ENCODE results near the gene REC8. TPM values are rescaled to one million over a fixed set of nuclear protein-coding genes. Genes with fewer than 3 reads are reported as not detected.

REC8 gene
- total and polyA plus RNA-seq, 10 of the 15 experiments (the other 5 are each of a cell fraction or from before 2014, with no cell fraction given): 4.2 to 76.9 (median 29.1) TPM

DNA sequence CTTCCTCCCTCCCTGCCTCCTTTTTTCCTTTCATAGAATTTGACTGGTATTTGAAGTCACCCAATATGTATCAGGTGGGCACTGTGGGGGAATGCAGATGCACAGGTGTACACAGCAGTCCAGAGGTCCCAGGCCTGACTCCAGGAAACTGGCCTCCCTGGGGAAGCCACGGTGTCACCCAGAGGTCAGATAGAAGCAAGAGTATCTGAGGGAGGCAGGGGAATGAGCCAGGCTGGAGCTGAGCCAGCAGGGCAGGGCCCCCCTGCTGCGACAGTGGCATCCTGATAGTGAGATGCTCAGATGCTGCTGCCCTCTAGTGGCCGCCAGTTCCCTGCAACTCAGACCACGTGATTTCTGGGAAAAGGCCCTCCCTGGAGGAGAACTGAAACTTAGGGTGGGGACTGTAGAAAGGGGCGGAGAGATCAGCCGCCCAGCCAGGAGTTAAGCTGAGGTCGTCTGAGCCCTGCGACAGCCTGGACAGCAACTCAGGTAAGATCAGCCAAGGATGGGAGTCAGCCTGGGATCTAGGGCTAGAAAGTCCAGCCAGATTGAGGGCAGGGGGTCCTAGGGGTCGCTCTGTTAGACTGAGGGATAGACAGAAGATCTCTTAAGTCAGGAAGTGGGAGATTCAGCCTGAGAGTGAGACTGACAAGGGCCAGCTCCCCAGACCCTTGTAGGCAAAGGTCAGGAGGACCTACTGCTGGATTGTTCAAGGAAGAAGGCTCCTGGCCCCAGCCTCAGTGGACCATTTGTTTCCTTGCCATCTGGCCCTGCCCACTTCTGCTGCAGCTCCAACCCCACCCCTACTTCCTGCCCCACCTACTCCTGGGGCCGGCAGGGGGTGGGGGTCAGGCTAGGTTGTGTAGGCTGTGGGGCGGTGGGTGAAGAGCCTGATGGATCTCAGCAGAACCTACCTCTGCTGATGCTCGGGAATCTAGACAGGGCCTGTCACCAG is 10.8 kb upstream of the REC8 start, which contains the start of gene IRF9 (continued):
- TF ChIP-seq HDAC2 (IDR thresholded peaks at IDR 0.05) (no peak), FOXM1 (IDR thresholded peaks at IDR 0.05; ENCODE audit: low read depth, low read length) (peak; percentile 72; the same call in 1 of the 2 replicates), SREBF2 (IDR thresholded peaks at IDR 0.05; ENCODE audit: low read length) (no peak), ZBED1 (IDR thresholded peaks at IDR 0.05; ENCODE audit: borderline replicate concordance) (peak; percentile 88), FOS (IDR thresholded peaks at IDR 0.05; ENCODE audit: borderline replicate concordance, extremely low read depth, insufficient read length) (no peak), MYB (IDR thresholded peaks at IDR 0.05; ENCODE audit: borderline replicate concordance, low read depth, low read length) (no peak), YY1 (IDR thresholded peaks at IDR 0.05; ENCODE audit: low read depth, low read length) (peak; percentile 38), RELA (IDR thresholded peaks at IDR 0.05; ENCODE audit: borderline replicate concordance, partially characterized antibody) (peak; percentile 92), RAD21 (IDR thresholded peaks at IDR 0.05; ENCODE audit: insufficient read depth, low read depth, low read length) (peak; percentile 65), STAT3 (IDR thresholded peaks at IDR 0.05; ENCODE audit: low read depth, low read length) (peak; percentile 100), RCOR1 (conservative IDR thresholded peaks at IDR 0.05; ENCODE audit: low read depth, low read length) (no peak), POLR2A (IDR thresholded peaks at IDR 0.05; ENCODE audit: low read depth, low read length) (peak; percentile 98), TCF3 (IDR thresholded peaks at IDR 0.05; ENCODE audit: borderline replicate concordance, insufficient read depth, low read depth, low read length) (peak; percentile 38; the same call in 1 of the 2 replicates), TCF12 (IDR thresholded peaks at IDR 0.05; ENCODE audit: low read depth, low read length) (peak; percentile 63; the same call in 1 of the 2 replicates), SMAD5 (IDR thresholded peaks at IDR 0.05; ENCODE audit: low read depth) (peak; percentile 94; the same call in 1 of the 2 replicates), ATF2 (IDR thresholded peaks at IDR 0.05; ENCODE audit: low read length) (peak; percentile 65; the same call in 1 of the 2 replicates), SIN3A (IDR thresholded peaks at IDR 0.05; ENCODE audit: low read depth, low read length) (peak; percentile 63), CBFB (IDR thresholded peaks at IDR 0.05; ENCODE audit: low read depth) (peak; percentile 76; the same call in 1 of the 2 replicates), YBX1 (IDR thresholded peaks at IDR 0.05) (no peak)
- TF ChIP-seq, protein P1, sequence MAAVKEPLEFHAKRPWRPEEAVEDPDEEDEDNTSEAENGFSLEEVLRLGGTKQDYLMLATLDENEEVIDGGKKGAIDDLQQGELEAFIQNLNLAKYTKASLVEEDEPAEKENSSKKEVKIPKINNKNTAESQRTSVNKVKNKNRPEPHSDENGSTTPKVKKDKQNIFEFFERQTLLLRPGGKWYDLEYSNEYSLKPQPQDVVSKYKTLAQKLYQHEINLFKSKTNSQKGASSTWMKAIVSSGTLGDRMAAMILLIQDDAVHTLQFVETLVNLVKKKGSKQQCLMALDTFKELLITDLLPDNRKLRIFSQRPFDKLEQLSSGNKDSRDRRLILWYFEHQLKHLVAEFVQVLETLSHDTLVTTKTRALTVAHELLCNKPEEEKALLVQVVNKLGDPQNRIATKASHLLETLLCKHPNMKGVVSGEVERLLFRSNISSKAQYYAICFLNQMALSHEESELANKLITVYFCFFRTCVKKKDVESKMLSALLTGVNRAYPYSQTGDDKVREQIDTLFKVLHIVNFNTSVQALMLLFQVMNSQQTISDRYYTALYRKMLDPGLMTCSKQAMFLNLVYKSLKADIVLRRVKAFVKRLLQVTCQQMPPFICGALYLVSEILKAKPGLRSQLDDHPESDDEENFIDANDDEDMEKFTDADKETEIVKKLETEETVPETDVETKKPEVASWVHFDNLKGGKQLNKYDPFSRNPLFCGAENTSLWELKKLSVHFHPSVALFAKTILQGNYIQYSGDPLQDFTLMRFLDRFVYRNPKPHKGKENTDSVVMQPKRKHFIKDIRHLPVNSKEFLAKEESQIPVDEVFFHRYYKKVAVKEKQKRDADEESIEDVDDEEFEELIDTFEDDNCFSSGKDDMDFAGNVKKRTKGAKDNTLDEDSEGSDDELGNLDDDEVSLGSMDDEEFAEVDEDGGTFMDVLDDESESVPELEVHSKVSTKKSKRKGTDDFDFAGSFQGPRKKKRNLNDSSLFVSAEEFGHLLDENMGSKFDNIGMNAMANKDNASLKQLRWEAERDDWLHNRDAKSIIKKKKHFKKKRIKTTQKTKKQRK (IDR thresholded peaks at IDR 0.05; ENCODE audit: low read depth, low read length): 0 out of 2 replicates have a peak, but pooled peaks have one; percentile 16
- TF ChIP-seq, protein P2, sequence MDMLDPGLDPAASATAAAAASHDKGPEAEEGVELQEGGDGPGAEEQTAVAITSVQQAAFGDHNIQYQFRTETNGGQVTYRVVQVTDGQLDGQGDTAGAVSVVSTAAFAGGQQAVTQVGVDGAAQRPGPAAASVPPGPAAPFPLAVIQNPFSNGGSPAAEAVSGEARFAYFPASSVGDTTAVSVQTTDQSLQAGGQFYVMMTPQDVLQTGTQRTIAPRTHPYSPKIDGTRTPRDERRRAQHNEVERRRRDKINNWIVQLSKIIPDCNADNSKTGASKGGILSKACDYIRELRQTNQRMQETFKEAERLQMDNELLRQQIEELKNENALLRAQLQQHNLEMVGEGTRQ (IDR thresholded peaks at IDR 0.05; ENCODE audit: borderline replicate concordance, low read depth, low read length): peak; percentile 93
- TF ChIP-seq, protein P3, sequence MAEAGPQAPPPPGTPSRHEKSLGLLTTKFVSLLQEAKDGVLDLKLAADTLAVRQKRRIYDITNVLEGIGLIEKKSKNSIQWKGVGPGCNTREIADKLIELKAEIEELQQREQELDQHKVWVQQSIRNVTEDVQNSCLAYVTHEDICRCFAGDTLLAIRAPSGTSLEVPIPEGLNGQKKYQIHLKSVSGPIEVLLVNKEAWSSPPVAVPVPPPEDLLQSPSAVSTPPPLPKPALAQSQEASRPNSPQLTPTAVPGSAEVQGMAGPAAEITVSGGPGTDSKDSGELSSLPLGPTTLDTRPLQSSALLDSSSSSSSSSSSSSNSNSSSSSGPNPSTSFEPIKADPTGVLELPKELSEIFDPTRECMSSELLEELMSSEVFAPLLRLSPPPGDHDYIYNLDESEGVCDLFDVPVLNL (IDR thresholded peaks at IDR 0.05; ENCODE audit: low read depth, low read length): no peak
- TF ChIP-seq, protein P4, sequence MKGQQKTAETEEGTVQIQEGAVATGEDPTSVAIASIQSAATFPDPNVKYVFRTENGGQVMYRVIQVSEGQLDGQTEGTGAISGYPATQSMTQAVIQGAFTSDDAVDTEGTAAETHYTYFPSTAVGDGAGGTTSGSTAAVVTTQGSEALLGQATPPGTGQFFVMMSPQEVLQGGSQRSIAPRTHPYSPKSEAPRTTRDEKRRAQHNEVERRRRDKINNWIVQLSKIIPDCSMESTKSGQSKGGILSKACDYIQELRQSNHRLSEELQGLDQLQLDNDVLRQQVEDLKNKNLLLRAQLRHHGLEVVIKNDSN (IDR thresholded peaks at IDR 0.05; ENCODE audit: borderline replicate concordance, extremely low read length, insufficient read depth, low read depth, low read length): peak; percentile 95
